CD4-positive, alpha-beta T cell (primary cell): ENCODE measurements around the gene TBXT. TPM values are rescaled to one million over a fixed set of nuclear protein-coding genes. Genes with fewer than 3 reads are reported as not detected.

Experiments used
- ATAC-seq: fragments of 200-7000 bp; cut with Tn5 transposase; one replicate; pipeline ENCODE4 v1.10.0; 2022; ENCODE audit warnings: mild to moderate bottlenecking; ENCODE audit not compliant: poor library complexity
- CTCF ChIA-PET: fragments of 350-600 bp; sonication (Branson Sonifier 250); formaldehyde crosslinking; loops from one replicate; lab custom pipeline; 2021; ENCODE audit warnings: antibody characterized with exemption, inconsistent platforms; lab: Charles Lee
- POLR2A ChIA-PET: fragments of 350-600 bp; sonication (Branson Sonifier 250); formaldehyde crosslinking; loops from one replicate; lab custom pipeline; 2021; ENCODE audit warnings: antibody characterized with exemption, inconsistent platforms; lab: Charles Lee
- DNase-seq, 14 experiments: peaks; one replicate each; pipeline ENCODE4 v3.0.0-alpha.2; 2013 to 2020; ENCODE audit warnings: mixed read lengths in 2 of 14
- H3K27ac ChIP-seq, 2 donors: one replicate each; pipeline versions ENCODE4 v1.5.1 to v1.7.0; 2013; ENCODE audit warnings: low read length in 2 of 2, low read depth in 1 of 2, mild to moderate bottlenecking in 1 of 2
- H3K27me3 ChIP-seq, 2 experiments: 1 replicate in 1 of 2; 2 replicates in 1 of 2; pipeline versions ENCODE4 v1.6.1 to v1.7.0; 2013; ENCODE audit warnings: low read length in 2 of 2, control low read depth in 1 of 2, mild to moderate bottlenecking in 1 of 2, moderate library complexity in 1 of 2; ENCODE audit not compliant: insufficient read depth in 2 of 2, control insufficient read depth in 1 of 2
- H3K36me3 ChIP-seq: one replicate; pipeline ENCODE4 v1.6.1; 2013; ENCODE audit warnings: low read length, control low read depth; ENCODE audit not compliant: insufficient read depth
- H3K4me1 ChIP-seq: one replicate; pipeline ENCODE4 v1.6.1; 2013; ENCODE audit warnings: low read length, control low read depth; ENCODE audit not compliant: insufficient read depth
- H3K4me3 ChIP-seq: one replicate; pipeline ENCODE4 v1.5.1; 2013; ENCODE audit warnings: mild to moderate bottlenecking, low read length, moderate library complexity
- H3K9me3 ChIP-seq, 2 experiments: 1 replicate in 1 of 2; 2 replicates in 1 of 2; pipeline versions ENCODE4 v1.6.1 to v1.7.0; 2013; ENCODE audit warnings: low read length in 2 of 2, mild to moderate bottlenecking in 2 of 2, control low read depth in 1 of 2, moderate library complexity in 1 of 2; ENCODE audit not compliant: control insufficient read depth in 1 of 2, insufficient read depth in 1 of 2
- H3K27ac Mint-ChIP-seq: one replicate; pipeline ENCODE4 v1.8.0; 2020; ENCODE audit warnings: mixed read lengths
- H3K27me3 Mint-ChIP-seq: one replicate; pipeline ENCODE4 v1.8.0; 2021; ENCODE audit warnings: mixed read lengths
- H3K36me3 Mint-ChIP-seq: one replicate; pipeline ENCODE4 v1.8.0; 2021; ENCODE audit warnings: low read depth, mixed read lengths
- H3K4me1 Mint-ChIP-seq: one replicate; pipeline ENCODE4 v1.8.0; 2021; ENCODE audit warnings: low read depth, mixed read lengths
- H3K4me3 Mint-ChIP-seq: one replicate; pipeline ENCODE4 v1.8.0; 2020; ENCODE audit warnings: mild to moderate bottlenecking, mixed read lengths
- H3K9me3 Mint-ChIP-seq: one replicate; pipeline ENCODE4 v1.8.0; 2020; ENCODE audit warnings: mixed read lengths
- CTCF ChIP-seq: fragments of 200-600 bp; IDR thresholded peaks from one replicate; pipeline ENCODE4 v1.8.0; 2022; ENCODE audit warnings: antibody characterized with exemption, mild to moderate bottlenecking
- intact Hi-C, 2 experiments: fragments of 100-400 bp; cut with DNase I in 1 of 2; cut with micrococcal nuclease in 1 of 2; formaldehyde crosslinking; loops; one replicate each; pipeline versions ENCODE4 v1.15.1 to v1.9.0; 2023 to 2025; cut with DNase I, micrococcal nuclease
- total RNA-seq, 174 experiments: library from RNA in 2 of 174; stranded (reverse) in 2 of 174; gene quantifications; one replicate each; pipeline ENCODE4 v1.2.3 and lab custom pipeline; 2021 to 2026

Gene TBXT
- total RNA-seq, 2 experiments from 2014 or later, result not detected

- peaks cover 55% of the 10 kb centered on the region for H3K27me3 Mint-ChIP-seq
- Histone ChIP-seq H3K36me3 (no peaks in the 10 kb centered on the region), H3K4me1 (peaks cover 4% of the 10 kb centered on the region), H3K27me3 (peaks cover 3 to 8% of the 10 kb centered on the region in 2 experiments), H3K4me3 (no peak overlapping the region), H3K9me3 (peaks cover 0 to 8% of the 10 kb centered on the region in 2 experiments), H3K27ac (no peak overlapping the region)
- H3K27ac Mint-ChIP-seq, result no peak overlapping the region
- no peak for TF ChIP-seq CTCF
- H3K9me3 Mint-ChIP-seq, result no peaks in the 10 kb centered on the region
- ATAC-seq (no peak), DNase-seq (no peak)
- H3K4me1 Mint-ChIP-seq, result no peaks in the 10 kb centered on the region
- ChIA-PET CTCF (no interaction called here), POLR2A (no interaction called here)
- no peaks in the 10 kb centered on the region for H3K36me3 Mint-ChIP-seq
- intact Hi-C loops, result loop anchor here in 1 of 2 experiments (10.0 kb wide), 1 partner anchor 225 kb away; no protein-coding TSS in a partner anchor
- no peak overlapping the region for H3K4me3 Mint-ChIP-seq
Measured at GRCh38 chr6:166109608-166110007, 58.0 kb downstream of the TBXT start.

Other genes with a start within 250 kb of the TBXT start
- gene PRR18, start 140.5 kb upstream of the TBXT start, total RNA-seq, result not detected
- gene SFT2D1, start 174.7 kb upstream of the TBXT start, total RNA-seq, result 10 to 100 TPM; 10.4 to 12.5 TPM
- 10 to 100 TPM; 17.4 to 19.3 TPM for gene MPC1, start 215.1 kb upstream of the TBXT start, total RNA-seq